Measurements from ENCODE around the gene PDE6H. TPM values are rescaled to one million over a fixed set of nuclear protein-coding genes. Genes with fewer than 3 reads are reported as not detected.

The PDE6H gene
- total RNA-seq, 1 donor, result not detected

DNA sequence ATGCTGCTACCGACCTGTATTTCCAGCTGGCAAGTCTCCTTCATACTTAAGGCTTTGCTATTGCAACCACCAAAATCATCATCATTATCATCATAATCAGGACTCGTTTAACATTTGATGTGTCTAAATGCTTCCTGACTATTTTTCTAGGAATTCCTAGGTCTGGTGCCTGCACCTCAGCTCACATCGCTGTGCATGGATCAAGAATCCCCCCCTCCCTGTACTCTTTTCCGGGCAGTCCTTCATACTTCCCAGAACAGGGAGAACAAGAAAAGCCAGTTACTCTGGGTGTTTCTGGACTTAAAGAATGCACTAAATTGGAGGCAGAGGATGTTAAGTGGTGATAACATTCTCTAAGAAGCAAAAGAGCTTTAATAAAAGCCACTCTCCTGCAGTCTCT, 43.9 kb upstream of the PDE6H start:
- Histone ChIP-seq H3K4me3 (ENCODE audit: insufficient read depth, low read length) (no peak overlapping the region), H3K79me2 (ENCODE audit: insufficient read depth, low read length) (no peaks in the 10 kb centered on the region), H3K9me3 (ENCODE audit: low read depth, low read length) (no peaks in the 10 kb centered on the region), H2AFZ (ENCODE audit: low read length) (peak overlapping the region; percentile 50), H3K4me1 (ENCODE audit: insufficient read depth, low read length) (no peaks in the 10 kb centered on the region), H3K4me2 (ENCODE audit: insufficient read depth, low read length) (no peak overlapping the region), H3K27ac (ENCODE audit: low read depth, low read length) (no peak overlapping the region), H4K20me1 (ENCODE audit: insufficient read depth, low read length) (no peaks in the 10 kb centered on the region), H3K27me3 (ENCODE audit: insufficient read depth, low read length) (peaks cover 6% of the 10 kb centered on the region), H3K36me3 (ENCODE audit: insufficient read depth, low read length) (no peaks in the 10 kb centered on the region)
- TF ChIP-seq, protein P1, sequence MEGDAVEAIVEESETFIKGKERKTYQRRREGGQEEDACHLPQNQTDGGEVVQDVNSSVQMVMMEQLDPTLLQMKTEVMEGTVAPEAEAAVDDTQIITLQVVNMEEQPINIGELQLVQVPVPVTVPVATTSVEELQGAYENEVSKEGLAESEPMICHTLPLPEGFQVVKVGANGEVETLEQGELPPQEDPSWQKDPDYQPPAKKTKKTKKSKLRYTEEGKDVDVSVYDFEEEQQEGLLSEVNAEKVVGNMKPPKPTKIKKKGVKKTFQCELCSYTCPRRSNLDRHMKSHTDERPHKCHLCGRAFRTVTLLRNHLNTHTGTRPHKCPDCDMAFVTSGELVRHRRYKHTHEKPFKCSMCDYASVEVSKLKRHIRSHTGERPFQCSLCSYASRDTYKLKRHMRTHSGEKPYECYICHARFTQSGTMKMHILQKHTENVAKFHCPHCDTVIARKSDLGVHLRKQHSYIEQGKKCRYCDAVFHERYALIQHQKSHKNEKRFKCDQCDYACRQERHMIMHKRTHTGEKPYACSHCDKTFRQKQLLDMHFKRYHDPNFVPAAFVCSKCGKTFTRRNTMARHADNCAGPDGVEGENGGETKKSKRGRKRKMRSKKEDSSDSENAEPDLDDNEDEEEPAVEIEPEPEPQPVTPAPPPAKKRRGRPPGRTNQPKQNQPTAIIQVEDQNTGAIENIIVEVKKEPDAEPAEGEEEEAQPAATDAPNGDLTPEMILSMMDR (IDR thresholded peaks at IDR 0.05; ENCODE audit: extremely low read depth, low read depth, low read length), result no peak
- no peak for DNase-seq (ENCODE audit: insufficient read length, low spot score, missing footprints)

DNA sequence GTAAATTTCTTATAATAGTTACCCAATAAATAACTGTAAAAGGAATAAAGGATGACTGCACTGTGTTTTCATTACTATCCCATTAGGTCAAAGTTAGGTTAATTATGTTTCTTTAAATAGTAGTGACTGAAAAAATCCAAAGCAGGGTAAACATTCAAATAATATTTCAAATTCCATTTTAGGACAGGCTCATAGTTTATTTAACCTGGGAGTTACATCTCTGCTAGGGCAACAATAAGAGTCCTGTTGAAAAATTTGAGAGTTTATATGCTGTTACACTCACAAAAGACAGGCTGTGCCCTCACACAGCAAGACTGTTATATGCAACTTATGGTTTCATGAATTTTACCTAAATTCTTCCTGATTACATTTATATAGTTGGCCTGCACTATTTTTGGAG, 42.5 kb upstream of the PDE6H start:
- H3K27ac ChIP-seq (ENCODE audit: low read depth, low read length), result no peak overlapping the region
- no peaks in the 10 kb centered on the region for H4K20me1 ChIP-seq (ENCODE audit: insufficient read depth, low read length)
- H2AFZ ChIP-seq (ENCODE audit: low read length), result no peak overlapping the region
- H3K36me3 ChIP-seq (ENCODE audit: insufficient read depth, low read length), result no peaks in the 10 kb centered on the region
- no peak for DNase-seq (ENCODE audit: insufficient read length, low spot score, missing footprints)
- no peaks in the 10 kb centered on the region for H3K79me2 ChIP-seq (ENCODE audit: insufficient read depth, low read length)
- H3K27me3 ChIP-seq (ENCODE audit: insufficient read depth, low read length), result peaks cover 6% of the 10 kb centered on the region
- no peak overlapping the region for H3K4me3 ChIP-seq (ENCODE audit: insufficient read depth, low read length)
- H3K4me2 ChIP-seq (ENCODE audit: insufficient read depth, low read length), result no peak overlapping the region
- no peaks in the 10 kb centered on the region for H3K9me3 ChIP-seq (ENCODE audit: low read depth, low read length)
- H3K4me1 ChIP-seq (ENCODE audit: insufficient read depth, low read length), result no peaks in the 10 kb centered on the region
- TF ChIP-seq, protein P1 (IDR thresholded peaks at IDR 0.05; ENCODE audit: extremely low read depth, low read depth, low read length), result no peak

DNA sequence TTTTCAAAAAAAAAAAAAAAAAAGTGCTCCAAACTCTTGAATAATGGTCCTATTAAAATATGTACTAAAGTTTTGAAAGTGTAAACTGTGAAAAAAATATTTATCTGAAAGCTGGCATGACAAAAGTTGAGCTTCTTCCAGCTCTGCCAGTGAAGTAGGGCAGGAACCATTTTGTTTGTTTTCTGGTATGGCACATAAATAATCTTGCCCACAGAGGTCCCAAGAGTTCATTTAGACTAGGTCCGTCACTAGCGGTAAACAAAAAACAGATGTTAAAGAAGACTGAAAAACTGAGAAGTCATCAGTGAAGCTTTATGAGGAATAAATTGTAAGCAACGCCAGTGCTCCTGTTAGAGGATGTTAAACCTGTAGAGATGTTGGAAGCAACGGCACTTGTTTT, 41.5 kb upstream of the PDE6H start:
- no peaks in the 10 kb centered on the region for H3K79me2 ChIP-seq (ENCODE audit: insufficient read depth, low read length)
- H3K4me1 ChIP-seq (ENCODE audit: insufficient read depth, low read length), result no peaks in the 10 kb centered on the region
- no peak overlapping the region for H2AFZ ChIP-seq (ENCODE audit: low read length)
- TF ChIP-seq, protein P1 (IDR thresholded peaks at IDR 0.05; ENCODE audit: extremely low read depth, low read depth, low read length), result no peak
- H3K4me3 ChIP-seq (ENCODE audit: insufficient read depth, low read length), result no peak overlapping the region
- H3K4me2 ChIP-seq (ENCODE audit: insufficient read depth, low read length), result no peak overlapping the region
- H3K27me3 ChIP-seq (ENCODE audit: insufficient read depth, low read length), result peaks cover 6% of the 10 kb centered on the region
- no peak overlapping the region for H3K27ac ChIP-seq (ENCODE audit: low read depth, low read length)
- DNase-seq (ENCODE audit: insufficient read length, low spot score, missing footprints), result peak; percentile 67
- H4K20me1 ChIP-seq (ENCODE audit: insufficient read depth, low read length), result no peaks in the 10 kb centered on the region
- H3K36me3 ChIP-seq (ENCODE audit: insufficient read depth, low read length), result no peaks in the 10 kb centered on the region
- no peaks in the 10 kb centered on the region for H3K9me3 ChIP-seq (ENCODE audit: low read depth, low read length)

DNA sequence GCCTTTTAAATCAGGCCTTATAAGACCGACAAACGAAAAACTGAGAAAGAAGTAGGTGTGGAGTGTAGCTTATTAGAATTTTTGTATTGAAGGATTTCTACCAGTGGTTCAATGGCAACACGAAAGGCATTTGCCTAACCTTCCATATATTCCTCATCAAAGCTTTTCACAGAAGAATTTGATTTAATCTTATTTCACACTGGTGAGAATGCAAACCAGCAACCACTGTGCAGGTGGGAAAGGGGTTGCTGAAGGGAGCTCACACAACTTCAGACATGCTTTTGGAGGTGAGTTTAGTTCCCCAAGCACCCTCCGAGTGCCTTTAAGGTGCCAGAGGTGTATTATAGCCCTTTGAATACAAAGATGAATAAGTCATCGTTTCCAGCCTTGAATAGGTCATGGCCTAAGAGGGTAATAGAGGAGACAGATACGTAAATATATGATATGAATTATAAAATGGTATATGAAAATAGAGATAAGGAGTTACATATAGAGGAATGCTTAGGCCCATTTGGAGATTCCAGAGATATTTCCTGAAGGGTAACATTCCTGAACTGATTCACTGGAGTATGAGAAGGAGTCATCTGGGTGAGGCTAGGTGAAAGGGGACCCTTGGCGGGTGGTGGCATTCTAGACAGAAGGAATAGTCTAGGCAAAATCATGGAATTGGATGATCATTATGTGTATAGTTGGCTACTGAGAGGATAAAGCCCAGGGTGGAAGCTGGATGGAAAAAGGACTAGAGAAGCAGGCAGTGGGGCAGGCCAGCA, 40.9 kb upstream of the PDE6H start:
- no peak overlapping the region for H3K4me3 ChIP-seq (ENCODE audit: insufficient read depth, low read length)
- H3K27ac ChIP-seq (ENCODE audit: low read depth, low read length), result no peak overlapping the region
- no peak overlapping the region for H3K4me2 ChIP-seq (ENCODE audit: insufficient read depth, low read length)
- H3K9me3 ChIP-seq (ENCODE audit: low read depth, low read length), result no peaks in the 10 kb centered on the region
- H4K20me1 ChIP-seq (ENCODE audit: insufficient read depth, low read length), result no peaks in the 10 kb centered on the region
- no peaks in the 10 kb centered on the region for H3K36me3 ChIP-seq (ENCODE audit: insufficient read depth, low read length)
- no peak for DNase-seq (ENCODE audit: insufficient read length, low spot score, missing footprints)
- H3K4me1 ChIP-seq (ENCODE audit: insufficient read depth, low read length), result no peaks in the 10 kb centered on the region
- no peak overlapping the region for H2AFZ ChIP-seq (ENCODE audit: low read length)
- H3K27me3 ChIP-seq (ENCODE audit: insufficient read depth, low read length), result peaks cover 6% of the 10 kb centered on the region
- H3K79me2 ChIP-seq (ENCODE audit: insufficient read depth, low read length), result no peaks in the 10 kb centered on the region
- TF ChIP-seq, protein P1 (IDR thresholded peaks at IDR 0.05; ENCODE audit: extremely low read depth, low read depth, low read length), result no peak
